Panc1 (cell line): ENCODE results near the gene GGCX. TPM values are rescaled to one million over a fixed set of nuclear protein-coding genes. Genes with fewer than 3 reads are reported as not detected.
A peak's percentile ranks its signal among the peaks of the same experiment; 100 is the strongest.

Experiments
- ATAC-seq: fragments of 200-7000 bp; cut with Tn5 transposase; 2 replicates; pipeline ENCODE4 v1.9.1; 2020; ENCODE audit warnings: mild to moderate bottlenecking, moderate library complexity
- BruUV-seq: library from RNA; stranded (reverse); fragments of 400-500 nt; replicated peaks from 2 replicates; lab custom pipeline; 2021; lab: Mats Ljungman, UMichigan
- CTCF ChIA-PET: fragments of 300-600 bp; sonication (Branson Sonifier 250); formaldehyde crosslinking; loops from one replicate; lab custom pipeline; 2022; ENCODE audit warnings: antibody characterized with exemption; lab: Charles Lee
- POLR2A ChIA-PET: fragments of 300-600 bp; sonication (Branson Sonifier 250); formaldehyde crosslinking; loops from one replicate; lab custom pipeline; 2022; ENCODE audit warnings: antibody characterized with exemption; lab: Charles Lee
- DNase-seq: peaks from one replicate; pipeline ENCODE4 v3.0.0-alpha.2; 2010; ENCODE audit warnings: low read depth, low spot score
- H3K27ac ChIP-seq: 2 replicates; pipeline ENCODE4 v1.5.1; 2011; ENCODE audit warnings: mild to moderate bottlenecking, low read length, inconsistent platforms
- H3K27me3 ChIP-seq: fragments of 200-500 bp; sonication (Bioruptor generic); 2 replicates; pipeline ENCODE4 v1.6.0; 2014; ENCODE audit warnings: low read length, inconsistent platforms; ENCODE audit not compliant: control insufficient read depth, insufficient read depth
- H3K36me3 ChIP-seq: fragments of 200-500 bp; sonication (Bioruptor generic); 2 replicates; pipeline ENCODE4 v1.5.1; 2014; ENCODE audit warnings: inconsistent platforms, mild to moderate bottlenecking, low read length, moderate library complexity; ENCODE audit not compliant: control insufficient read depth, insufficient read depth
- H3K4me1 ChIP-seq: 2 replicates; pipeline ENCODE4 v1.5.1; 2011; ENCODE audit warnings: inconsistent platforms, mild to moderate bottlenecking, low read length, moderate library complexity; ENCODE audit not compliant: control insufficient read depth, insufficient read depth
- H3K4me3 ChIP-seq, 2 experiments: 2 replicates each; pipeline ENCODE4 v1.5.1; 2011 to 2012; ENCODE audit warnings: low read depth in 2 of 2, low read length in 2 of 2, mild to moderate bottlenecking in 2 of 2, inconsistent platforms in 1 of 2, moderate library complexity in 1 of 2
- H3K9me3 ChIP-seq: fragments of 200-500 bp; sonication (Bioruptor generic); 2 replicates; pipeline ENCODE4 v1.5.1; 2014; ENCODE audit warnings: low read depth, mild to moderate bottlenecking, inconsistent platforms, low read length, moderate library complexity; ENCODE audit not compliant: control insufficient read depth, insufficient read depth
- POLR2AphosphoS5 ChIP-seq: IDR thresholded peaks from 2 replicates; pipeline ENCODE4 v1.6.1; 2012; ENCODE audit warnings: mild to moderate bottlenecking, low read depth, low read length, moderate library complexity
- SIN3A ChIP-seq: IDR thresholded peaks from 2 replicates; pipeline ENCODE4 v1.6.1; 2012; ENCODE audit warnings: low read depth, mild to moderate bottlenecking, low read length, moderate library complexity, borderline replicate concordance; ENCODE audit not compliant: insufficient read depth
- TCF7L2 ChIP-seq: IDR thresholded peaks from 2 replicates; pipeline ENCODE4 v1.6.1; 2011; ENCODE audit warnings: mild to moderate bottlenecking, low read depth, low read length, inconsistent platforms
- in situ Hi-C: cut with HindIII; loops from 2 replicates; pipeline ENCODE4 v1.10.0; 2016; ENCODE audit warnings: low sequenced_read_pairs, low pct_unique_long_range_greater_than_20kb
- intact Hi-C: fragments of 100-400 bp; cut with micrococcal nuclease; formaldehyde crosslinking; loops from one replicate; pipeline ENCODE4 v1.10.0; 2022; ENCODE audit not compliant: unreplicated experiment
- total RNA-seq: library from RNA; stranded (reverse); gene quantifications from one replicate; pipeline ENCODE4 v1.2.1, GENCODE V29; 2021; ENCODE audit not compliant: unreplicated experiment
- TF ChIP-seq, protein P1 (sequence below), 2 experiments: IDR thresholded peaks; 2 replicates each; pipeline ENCODE4 v1.6.1; 2011 to 2012; ENCODE audit warnings: low read depth in 2 of 2, control low read depth in 1 of 2, low read length in 1 of 2, mild to moderate bottlenecking in 1 of 2, moderate library complexity in 1 of 2; ENCODE audit not compliant: insufficient read depth in 1 of 2
- TF ChIP-seq, protein P2 (sequence below): fragments of 450-650 bp; IDR thresholded peaks from 2 replicates; pipeline ENCODE4 v1.5.1; 2017; ENCODE audit warnings: mild to moderate bottlenecking

GGCX gene
- total RNA-seq, 1 experiment from 2014 or later = 64.1 TPM

GRCh38 chr2:85524336-85524908, 36.9 kb downstream of the GGCX start:
- no TSS peak for BruUV-seq
- Histone ChIP-seq H3K4me1 (peaks cover 57% of the 10 kb centered on the region), H3K36me3 (no peaks in the 10 kb centered on the region), H3K9me3 (no peaks in the 10 kb centered on the region), H3K4me3 (peak overlapping the region in 1 of 2 experiments; percentile 14; a peak in 2 of 4 replicates), H3K27me3 (no peaks in the 10 kb centered on the region), H3K27ac (peak overlapping the region; percentile 89)
- intact Hi-C loops = no loop called here
- ChIA-PET POLR2A (interaction anchor here (0.5 to 2.7 kb wide), 7 partner anchors 8 to 18 kb away, joined by 3 to 9 read pairs (median 4); partner anchors contain the start of gene MAT2A), CTCF (no interaction called here)
- in situ Hi-C loops = no loop called here
- DNase-seq (no peak), ATAC-seq (peak; percentile 76)
- TF ChIP-seq, protein P1, sequence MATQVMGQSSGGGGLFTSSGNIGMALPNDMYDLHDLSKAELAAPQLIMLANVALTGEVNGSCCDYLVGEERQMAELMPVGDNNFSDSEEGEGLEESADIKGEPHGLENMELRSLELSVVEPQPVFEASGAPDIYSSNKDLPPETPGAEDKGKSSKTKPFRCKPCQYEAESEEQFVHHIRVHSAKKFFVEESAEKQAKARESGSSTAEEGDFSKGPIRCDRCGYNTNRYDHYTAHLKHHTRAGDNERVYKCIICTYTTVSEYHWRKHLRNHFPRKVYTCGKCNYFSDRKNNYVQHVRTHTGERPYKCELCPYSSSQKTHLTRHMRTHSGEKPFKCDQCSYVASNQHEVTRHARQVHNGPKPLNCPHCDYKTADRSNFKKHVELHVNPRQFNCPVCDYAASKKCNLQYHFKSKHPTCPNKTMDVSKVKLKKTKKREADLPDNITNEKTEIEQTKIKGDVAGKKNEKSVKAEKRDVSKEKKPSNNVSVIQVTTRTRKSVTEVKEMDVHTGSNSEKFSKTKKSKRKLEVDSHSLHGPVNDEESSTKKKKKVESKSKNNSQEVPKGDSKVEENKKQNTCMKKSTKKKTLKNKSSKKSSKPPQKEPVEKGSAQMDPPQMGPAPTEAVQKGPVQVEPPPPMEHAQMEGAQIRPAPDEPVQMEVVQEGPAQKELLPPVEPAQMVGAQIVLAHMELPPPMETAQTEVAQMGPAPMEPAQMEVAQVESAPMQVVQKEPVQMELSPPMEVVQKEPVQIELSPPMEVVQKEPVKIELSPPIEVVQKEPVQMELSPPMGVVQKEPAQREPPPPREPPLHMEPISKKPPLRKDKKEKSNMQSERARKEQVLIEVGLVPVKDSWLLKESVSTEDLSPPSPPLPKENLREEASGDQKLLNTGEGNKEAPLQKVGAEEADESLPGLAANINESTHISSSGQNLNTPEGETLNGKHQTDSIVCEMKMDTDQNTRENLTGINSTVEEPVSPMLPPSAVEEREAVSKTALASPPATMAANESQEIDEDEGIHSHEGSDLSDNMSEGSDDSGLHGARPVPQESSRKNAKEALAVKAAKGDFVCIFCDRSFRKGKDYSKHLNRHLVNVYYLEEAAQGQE (IDR thresholded peaks at IDR 0.05; ENCODE audit: insufficient read depth in 1 of 2, low read depth in 2 of 2, low read length in 1 of 2) = peak; percentile 71 to 77; a peak in 3 of 4 replicates
- TF ChIP-seq SIN3A = no peak
- peak; percentile 55; the same call in 1 of the 2 replicates for TF ChIP-seq TCF7L2

- no peaks in the 10 kb centered on the region for H3K9me3 ChIP-seq
- H3K4me1 ChIP-seq = peaks cover 59% of the 10 kb centered on the region
- peak; percentile 22 for ATAC-seq
- TF ChIP-seq POLR2AphosphoS5 (no peak), SIN3A (no peak), TCF7L2 (no peak)
- TF ChIP-seq, protein P2, sequence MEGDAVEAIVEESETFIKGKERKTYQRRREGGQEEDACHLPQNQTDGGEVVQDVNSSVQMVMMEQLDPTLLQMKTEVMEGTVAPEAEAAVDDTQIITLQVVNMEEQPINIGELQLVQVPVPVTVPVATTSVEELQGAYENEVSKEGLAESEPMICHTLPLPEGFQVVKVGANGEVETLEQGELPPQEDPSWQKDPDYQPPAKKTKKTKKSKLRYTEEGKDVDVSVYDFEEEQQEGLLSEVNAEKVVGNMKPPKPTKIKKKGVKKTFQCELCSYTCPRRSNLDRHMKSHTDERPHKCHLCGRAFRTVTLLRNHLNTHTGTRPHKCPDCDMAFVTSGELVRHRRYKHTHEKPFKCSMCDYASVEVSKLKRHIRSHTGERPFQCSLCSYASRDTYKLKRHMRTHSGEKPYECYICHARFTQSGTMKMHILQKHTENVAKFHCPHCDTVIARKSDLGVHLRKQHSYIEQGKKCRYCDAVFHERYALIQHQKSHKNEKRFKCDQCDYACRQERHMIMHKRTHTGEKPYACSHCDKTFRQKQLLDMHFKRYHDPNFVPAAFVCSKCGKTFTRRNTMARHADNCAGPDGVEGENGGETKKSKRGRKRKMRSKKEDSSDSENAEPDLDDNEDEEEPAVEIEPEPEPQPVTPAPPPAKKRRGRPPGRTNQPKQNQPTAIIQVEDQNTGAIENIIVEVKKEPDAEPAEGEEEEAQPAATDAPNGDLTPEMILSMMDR = no peak
- TF ChIP-seq, protein P1 (IDR thresholded peaks at IDR 0.05; ENCODE audit: insufficient read depth in 1 of 2, low read depth in 2 of 2, low read length in 1 of 2) = no peak
- in situ Hi-C loops (no loop called here), intact Hi-C loops (no loop called here)
- DNase-seq = no peak
- H3K4me3 ChIP-seq = no peak overlapping the region
- peak overlapping the region; percentile 89 for H3K27ac ChIP-seq
- ChIA-PET CTCF (no interaction called here), POLR2A (interaction anchor here (0.5 to 2.7 kb wide), 4 partner anchors 9 to 18 kb away, joined by 3 to 9 read pairs (median 6); partner anchors contain the start of gene MAT2A)
- no peaks in the 10 kb centered on the region for H3K27me3 ChIP-seq
- no peaks in the 10 kb centered on the region for H3K36me3 ChIP-seq
- no TSS peak for BruUV-seq
Measured at GRCh38 chr2:85523903-85524335, 37.4 kb downstream of the GGCX start.
